ENCODE measurements around the gene RBMS3.

RBMS3 gene

GRCh38 chr3:29771602-29772001, 490.7 kb downstream of the RBMS3 start:
- no peak for DNase-seq (ENCODE audit: low read depth)
- TF ChIP-seq CTCF (IDR thresholded peaks at IDR 0.05; ENCODE audit: control insufficient read depth, extremely low read depth, insufficient read depth) = no peak
- H3K4me3 ChIP-seq (ENCODE audit: low read depth, low read length) = no peak overlapping the region

GRCh38 chr3:29772436-29772835, 491.6 kb downstream of the RBMS3 start:
- no peak overlapping the region for H3K4me3 ChIP-seq (ENCODE audit: low read depth, low read length)
- TF ChIP-seq CTCF (IDR thresholded peaks at IDR 0.05; ENCODE audit: control insufficient read depth, extremely low read depth, insufficient read depth) = no peak
- no peak for DNase-seq (ENCODE audit: low read depth)

- H3K4me3 ChIP-seq (ENCODE audit: low read depth, low read length) = no peak overlapping the region
- TF ChIP-seq CTCF (IDR thresholded peaks at IDR 0.05; ENCODE audit: control insufficient read depth, extremely low read depth, insufficient read depth) = no peak
- DNase-seq (ENCODE audit: low read depth) = no peak
Observed at GRCh38 chr3:29773481-29773880, 492.6 kb downstream of the RBMS3 start.

- no peak for TF ChIP-seq CTCF (IDR thresholded peaks at IDR 0.05; ENCODE audit: control insufficient read depth, extremely low read depth, insufficient read depth)
- DNase-seq (ENCODE audit: low read depth) = no peak
- H3K4me3 ChIP-seq (ENCODE audit: low read depth, low read length) = no peak overlapping the region
Observed at GRCh38 chr3:29775340-29775739, 494.5 kb downstream of the RBMS3 start.

- TF ChIP-seq CTCF (IDR thresholded peaks at IDR 0.05; ENCODE audit: control insufficient read depth, extremely low read depth, insufficient read depth) = no peak
- no peak overlapping the region for H3K4me3 ChIP-seq (ENCODE audit: low read depth, low read length)
- DNase-seq (ENCODE audit: low read depth) = no peak
Observed at GRCh38 chr3:29777869-29778268, 497.0 kb downstream of the RBMS3 start.

- H3K4me3 ChIP-seq (ENCODE audit: low read depth, low read length) = no peak overlapping the region
- DNase-seq (ENCODE audit: low read depth) = no peak
- no peak for TF ChIP-seq CTCF (IDR thresholded peaks at IDR 0.05; ENCODE audit: control insufficient read depth, extremely low read depth, insufficient read depth)
Observed at GRCh38 chr3:29789686-29790085, 508.8 kb downstream of the RBMS3 start.

GRCh38 chr3:29796808-29797207, 515.9 kb downstream of the RBMS3 start:
- no peak for TF ChIP-seq CTCF (IDR thresholded peaks at IDR 0.05; ENCODE audit: control insufficient read depth, extremely low read depth, insufficient read depth)
- H3K4me3 ChIP-seq (ENCODE audit: low read depth, low read length) = no peak overlapping the region
- no peak for DNase-seq (ENCODE audit: low read depth)

Measured in LNCaP clone FGC (cell line).